HL-60 (cell line): ENCODE results near the gene BHMT.
"Not testable (repeated sequence)": the region's sequence is repeated elsewhere in the genome, so short reads cannot be mapped to it uniquely, and the experiment has no call there.

Source experiments
- DNase-seq, 2 experiments: peaks; one replicate each; pipeline ENCODE4 v3.0.0-alpha.2; 2010 to 2020; ENCODE audit warnings: low read depth in 1 of 2, low spot score in 1 of 2
- H3K27ac ChIP-seq: fragments of 250-450 bp; sonication (Bioruptor Pico); replicated peaks from 2 replicates; pipeline ENCODE4 v1.5.1; 2020; ENCODE audit warnings: mild to moderate bottlenecking, moderate library complexity
- H3K27me3 ChIP-seq: fragments of 250-450 bp; sonication (Bioruptor Pico); 2 replicates; pipeline ENCODE4 v1.5.1; 2021; ENCODE audit warnings: mild to moderate bottlenecking, moderate library complexity; ENCODE audit not compliant: insufficient read depth, poor library complexity, severe bottlenecking
- H3K4me3 ChIP-seq: replicated peaks from 2 replicates; pipeline ENCODE4 v1.5.1; 2011; ENCODE audit warnings: mild to moderate bottlenecking, control low read depth, low read length; ENCODE audit not compliant: insufficient read depth
- GABPA ChIP-seq: IDR thresholded peaks from 2 replicates; pipeline ENCODE4 v1.6.1; 2012; ENCODE audit warnings: low read depth
- POLR2AphosphoS5 ChIP-seq: IDR thresholded peaks from 2 replicates; pipeline ENCODE4 v1.6.1; 2012; ENCODE audit warnings: low read depth
- SPI1 ChIP-seq: IDR thresholded peaks from 2 replicates; pipeline ENCODE4 v1.6.1; 2012; ENCODE audit warnings: low read depth, mild to moderate bottlenecking, borderline replicate concordance
- TF ChIP-seq, protein P1 (sequence below): IDR thresholded peaks from 2 replicates; pipeline ENCODE4 v1.6.1; 2012; ENCODE audit warnings: low read depth; ENCODE audit not compliant: insufficient replicate concordance
- TF ChIP-seq, protein P2 (sequence below): IDR thresholded peaks from one replicate; pipeline ENCODE4 v1.5.1; 2011; ENCODE audit warnings: low read length, control low read depth, inconsistent platforms; ENCODE audit not compliant: insufficient read depth

Gene BHMT

DNA sequence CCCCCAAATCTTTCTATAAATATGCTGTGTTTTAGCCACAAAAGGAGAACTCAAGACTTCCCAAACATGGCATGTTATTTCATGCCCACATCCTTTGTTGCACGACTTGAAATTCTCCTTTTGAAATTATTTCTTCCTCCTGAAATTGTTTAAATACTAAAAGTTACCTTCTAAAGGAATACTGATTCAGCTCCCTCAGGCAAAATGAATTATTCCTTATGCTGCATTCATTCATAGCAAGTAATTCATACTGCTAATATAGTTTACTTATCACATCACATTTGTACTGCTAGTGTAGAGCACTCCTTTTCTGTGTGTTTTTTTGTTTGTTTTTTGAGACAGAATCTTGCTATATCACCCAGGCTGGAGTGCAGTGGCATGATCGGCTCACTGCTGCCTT is 45.7 kb downstream of the BHMT start:
- H3K27ac ChIP-seq = no peak overlapping the region
- DNase-seq = no peak

DNA sequence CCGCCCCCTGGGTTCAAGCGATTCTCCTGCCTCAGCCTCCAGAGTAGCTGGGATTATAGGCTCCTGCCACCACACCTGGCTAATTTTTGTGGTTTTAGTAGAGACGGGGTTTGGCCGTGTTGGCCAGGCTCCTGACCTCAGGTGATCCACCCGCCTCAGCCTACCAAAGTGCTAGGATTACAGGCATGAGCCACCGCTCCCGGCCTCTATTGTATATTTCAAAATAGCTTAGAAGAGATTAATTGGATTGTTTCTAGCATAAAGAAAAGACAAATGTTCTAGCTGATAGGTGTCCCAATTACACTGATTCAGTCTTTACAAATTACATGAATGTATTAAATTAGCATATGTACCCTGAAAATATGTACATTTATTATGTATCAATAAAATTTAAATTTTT is 50.0 kb downstream of the BHMT start:
- not testable (repeated sequence) for H3K27me3 ChIP-seq, H3K27ac ChIP-seq, DNase-seq, H3K4me3 ChIP-seq

More for the DNA sequence above, 45.7 kb downstream of the BHMT start:
- H3K27me3 ChIP-seq = no peaks in the 10 kb centered on the region
- TF ChIP-seq, protein P1, sequence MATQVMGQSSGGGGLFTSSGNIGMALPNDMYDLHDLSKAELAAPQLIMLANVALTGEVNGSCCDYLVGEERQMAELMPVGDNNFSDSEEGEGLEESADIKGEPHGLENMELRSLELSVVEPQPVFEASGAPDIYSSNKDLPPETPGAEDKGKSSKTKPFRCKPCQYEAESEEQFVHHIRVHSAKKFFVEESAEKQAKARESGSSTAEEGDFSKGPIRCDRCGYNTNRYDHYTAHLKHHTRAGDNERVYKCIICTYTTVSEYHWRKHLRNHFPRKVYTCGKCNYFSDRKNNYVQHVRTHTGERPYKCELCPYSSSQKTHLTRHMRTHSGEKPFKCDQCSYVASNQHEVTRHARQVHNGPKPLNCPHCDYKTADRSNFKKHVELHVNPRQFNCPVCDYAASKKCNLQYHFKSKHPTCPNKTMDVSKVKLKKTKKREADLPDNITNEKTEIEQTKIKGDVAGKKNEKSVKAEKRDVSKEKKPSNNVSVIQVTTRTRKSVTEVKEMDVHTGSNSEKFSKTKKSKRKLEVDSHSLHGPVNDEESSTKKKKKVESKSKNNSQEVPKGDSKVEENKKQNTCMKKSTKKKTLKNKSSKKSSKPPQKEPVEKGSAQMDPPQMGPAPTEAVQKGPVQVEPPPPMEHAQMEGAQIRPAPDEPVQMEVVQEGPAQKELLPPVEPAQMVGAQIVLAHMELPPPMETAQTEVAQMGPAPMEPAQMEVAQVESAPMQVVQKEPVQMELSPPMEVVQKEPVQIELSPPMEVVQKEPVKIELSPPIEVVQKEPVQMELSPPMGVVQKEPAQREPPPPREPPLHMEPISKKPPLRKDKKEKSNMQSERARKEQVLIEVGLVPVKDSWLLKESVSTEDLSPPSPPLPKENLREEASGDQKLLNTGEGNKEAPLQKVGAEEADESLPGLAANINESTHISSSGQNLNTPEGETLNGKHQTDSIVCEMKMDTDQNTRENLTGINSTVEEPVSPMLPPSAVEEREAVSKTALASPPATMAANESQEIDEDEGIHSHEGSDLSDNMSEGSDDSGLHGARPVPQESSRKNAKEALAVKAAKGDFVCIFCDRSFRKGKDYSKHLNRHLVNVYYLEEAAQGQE = no peak
- TF ChIP-seq SPI1 = peak; percentile 10; the same call in 1 of the 2 replicates
- H3K4me3 ChIP-seq = no peak overlapping the region

DNA sequence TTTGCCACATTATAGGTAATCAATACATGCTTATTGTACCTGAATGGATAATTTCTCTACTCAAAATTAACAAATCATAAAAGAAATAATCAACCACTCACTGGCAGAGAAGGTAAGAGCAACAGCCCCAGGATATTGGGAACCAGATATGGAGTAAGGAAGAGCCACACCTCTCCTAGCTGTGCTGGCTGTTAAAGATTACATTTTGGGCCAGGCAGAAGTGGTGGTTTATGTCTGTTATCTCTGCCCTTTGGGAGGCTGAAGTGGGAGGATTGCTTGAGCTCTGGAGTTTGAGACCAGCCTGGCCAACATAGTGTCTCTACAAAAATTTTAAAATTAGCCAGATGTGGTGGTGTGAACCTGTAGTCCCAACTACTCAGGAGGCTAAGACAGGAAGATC is 56.4 kb downstream of the BHMT start:
- no peak for DNase-seq
- no peaks in the 10 kb centered on the region for H3K27me3 ChIP-seq
- H3K4me3 ChIP-seq = no peak overlapping the region
- no peak overlapping the region for H3K27ac ChIP-seq
- no peak for TF ChIP-seq SPI1
- TF ChIP-seq, protein P2, sequence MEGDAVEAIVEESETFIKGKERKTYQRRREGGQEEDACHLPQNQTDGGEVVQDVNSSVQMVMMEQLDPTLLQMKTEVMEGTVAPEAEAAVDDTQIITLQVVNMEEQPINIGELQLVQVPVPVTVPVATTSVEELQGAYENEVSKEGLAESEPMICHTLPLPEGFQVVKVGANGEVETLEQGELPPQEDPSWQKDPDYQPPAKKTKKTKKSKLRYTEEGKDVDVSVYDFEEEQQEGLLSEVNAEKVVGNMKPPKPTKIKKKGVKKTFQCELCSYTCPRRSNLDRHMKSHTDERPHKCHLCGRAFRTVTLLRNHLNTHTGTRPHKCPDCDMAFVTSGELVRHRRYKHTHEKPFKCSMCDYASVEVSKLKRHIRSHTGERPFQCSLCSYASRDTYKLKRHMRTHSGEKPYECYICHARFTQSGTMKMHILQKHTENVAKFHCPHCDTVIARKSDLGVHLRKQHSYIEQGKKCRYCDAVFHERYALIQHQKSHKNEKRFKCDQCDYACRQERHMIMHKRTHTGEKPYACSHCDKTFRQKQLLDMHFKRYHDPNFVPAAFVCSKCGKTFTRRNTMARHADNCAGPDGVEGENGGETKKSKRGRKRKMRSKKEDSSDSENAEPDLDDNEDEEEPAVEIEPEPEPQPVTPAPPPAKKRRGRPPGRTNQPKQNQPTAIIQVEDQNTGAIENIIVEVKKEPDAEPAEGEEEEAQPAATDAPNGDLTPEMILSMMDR = no peak
- TF ChIP-seq POLR2AphosphoS5 = no peak
- TF ChIP-seq GABPA = no peak
- TF ChIP-seq, protein P1 = no peak

DNA sequence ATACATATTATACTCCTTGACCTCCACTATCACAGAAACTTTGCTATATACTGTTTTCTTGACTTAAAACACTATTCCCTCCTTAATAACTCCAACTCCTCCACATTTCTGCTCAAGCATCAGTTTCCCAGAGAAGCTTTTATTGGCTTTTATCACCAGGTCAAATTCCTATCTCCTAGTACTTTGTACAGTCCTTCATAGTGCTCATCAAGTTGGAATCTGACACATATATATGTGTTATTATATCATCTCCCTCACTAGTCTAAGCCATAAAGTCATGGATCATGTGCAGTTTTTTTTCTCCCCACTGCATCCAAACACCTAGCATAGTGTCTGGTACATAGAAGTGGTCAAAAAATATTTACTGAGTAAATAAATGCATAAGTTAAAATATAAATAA is 59.1 kb downstream of the BHMT start:
- DNase-seq = no peak
- no peaks in the 10 kb centered on the region for H3K27me3 ChIP-seq
- TF ChIP-seq SPI1 (no peak), GABPA (no peak), POLR2AphosphoS5 (no peak)
- TF ChIP-seq, protein P2 = no peak
- TF ChIP-seq, protein P1 = no peak
- H3K4me3 ChIP-seq = no peak overlapping the region
- H3K27ac ChIP-seq = no peak overlapping the region
